GM19463 (cell line): ENCODE data around the gene FBXW5.

Experiments
- ATAC-seq: cut with Tn5 transposase; IDR thresholded peaks from one replicate; pipeline ENCODE4 v1.9.1; 2021; ENCODE audit warnings: mild to moderate bottlenecking, moderate library complexity; ENCODE audit not compliant: unreplicated experiment

FBXW5 gene

GRCh38 chr9:136949817-136950655 lies 5.5 kb upstream of the FBXW5 start:
- ATAC-seq, result peak; percentile 96

- ATAC-seq, result no peak
Measured at GRCh38 chr9:136949239-136949816, 4.8 kb upstream of the FBXW5 start.

- no peak for ATAC-seq
Measured at GRCh38 chr9:136947955-136948510, 3.5 kb upstream of the FBXW5 start.

DNA sequence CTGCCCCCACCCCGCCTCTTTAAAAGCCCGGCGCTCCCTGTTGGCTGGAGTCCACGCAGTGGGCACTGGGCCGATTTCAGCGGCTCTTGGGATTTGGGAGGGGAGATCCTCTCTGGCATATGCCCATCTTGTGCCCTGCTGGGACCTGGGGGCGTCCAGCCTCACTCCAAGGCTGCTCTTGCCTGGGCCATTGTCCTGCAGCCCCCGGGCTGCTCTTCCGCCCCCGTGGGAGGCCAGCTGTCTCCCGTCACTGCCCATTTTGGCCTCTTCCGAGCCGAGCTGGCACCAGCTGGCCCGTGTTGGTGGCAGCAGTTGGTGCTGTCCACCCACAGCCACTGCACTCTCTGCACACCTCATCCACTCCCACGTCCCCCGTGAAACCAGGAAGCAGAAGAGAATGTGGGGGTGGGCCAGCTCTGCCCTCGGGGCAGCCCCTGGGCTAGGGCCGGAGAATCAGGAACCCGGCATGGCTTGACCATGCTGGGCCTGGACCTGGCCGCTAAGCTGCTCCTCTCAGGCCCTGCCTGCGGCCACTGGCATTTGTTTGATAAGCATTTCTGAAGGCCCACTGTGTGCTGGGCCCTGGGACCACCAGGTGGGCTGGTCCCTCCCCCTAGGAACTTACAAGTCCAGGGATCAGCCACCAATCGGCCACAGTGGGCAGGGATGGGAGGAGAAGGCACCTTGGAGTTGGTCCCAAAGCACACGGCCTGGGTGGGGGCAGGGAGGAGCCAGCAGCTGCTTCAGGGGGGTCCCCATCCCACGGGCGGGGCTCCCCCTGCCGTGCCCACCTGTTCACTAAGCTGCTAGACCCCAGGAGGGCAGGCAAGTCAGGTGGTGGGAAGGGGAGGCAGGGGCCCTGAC lies 2.7 kb upstream of the FBXW5 start:
- ATAC-seq, result no peak

DNA sequence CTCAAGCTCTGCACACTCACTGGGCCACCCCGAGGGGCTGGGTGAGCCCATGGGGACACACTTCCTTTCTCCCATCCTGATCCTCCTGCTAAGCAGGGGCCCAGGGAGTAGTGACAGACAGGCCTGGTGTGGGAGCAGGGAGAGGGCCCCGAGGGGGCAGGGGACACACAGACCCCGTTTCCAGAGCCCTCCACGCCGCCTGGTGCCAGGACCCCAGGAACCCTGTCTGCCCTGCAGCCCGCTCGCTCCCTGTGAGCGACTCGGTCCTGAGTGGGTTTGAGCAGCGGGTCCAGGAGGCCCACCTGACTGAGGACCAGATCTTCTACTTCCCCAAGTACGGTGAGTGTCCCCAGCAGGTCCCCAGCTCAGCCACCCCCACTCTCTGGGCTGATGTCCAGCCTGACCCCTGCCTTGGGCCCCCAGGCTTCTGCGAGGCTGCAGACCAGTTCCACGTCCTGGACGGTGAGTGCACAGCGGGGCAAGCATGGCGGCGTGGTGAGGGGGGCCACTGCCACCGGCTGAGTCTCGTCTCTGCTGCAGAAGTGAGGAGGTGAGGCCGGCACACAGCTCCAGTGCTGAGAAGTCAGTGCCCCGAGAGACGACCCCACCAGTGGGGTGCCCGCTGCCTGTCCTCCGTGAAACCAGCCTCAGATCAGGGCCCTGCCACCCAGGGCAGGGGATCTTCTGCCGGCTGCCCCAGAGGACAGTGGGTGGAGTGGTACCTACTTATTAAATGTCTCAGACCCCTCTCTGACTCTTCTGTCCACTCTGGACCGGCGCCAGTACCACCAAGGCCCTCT lies 1.9 kb upstream of the FBXW5 start:
- ATAC-seq, result no peak

DNA sequence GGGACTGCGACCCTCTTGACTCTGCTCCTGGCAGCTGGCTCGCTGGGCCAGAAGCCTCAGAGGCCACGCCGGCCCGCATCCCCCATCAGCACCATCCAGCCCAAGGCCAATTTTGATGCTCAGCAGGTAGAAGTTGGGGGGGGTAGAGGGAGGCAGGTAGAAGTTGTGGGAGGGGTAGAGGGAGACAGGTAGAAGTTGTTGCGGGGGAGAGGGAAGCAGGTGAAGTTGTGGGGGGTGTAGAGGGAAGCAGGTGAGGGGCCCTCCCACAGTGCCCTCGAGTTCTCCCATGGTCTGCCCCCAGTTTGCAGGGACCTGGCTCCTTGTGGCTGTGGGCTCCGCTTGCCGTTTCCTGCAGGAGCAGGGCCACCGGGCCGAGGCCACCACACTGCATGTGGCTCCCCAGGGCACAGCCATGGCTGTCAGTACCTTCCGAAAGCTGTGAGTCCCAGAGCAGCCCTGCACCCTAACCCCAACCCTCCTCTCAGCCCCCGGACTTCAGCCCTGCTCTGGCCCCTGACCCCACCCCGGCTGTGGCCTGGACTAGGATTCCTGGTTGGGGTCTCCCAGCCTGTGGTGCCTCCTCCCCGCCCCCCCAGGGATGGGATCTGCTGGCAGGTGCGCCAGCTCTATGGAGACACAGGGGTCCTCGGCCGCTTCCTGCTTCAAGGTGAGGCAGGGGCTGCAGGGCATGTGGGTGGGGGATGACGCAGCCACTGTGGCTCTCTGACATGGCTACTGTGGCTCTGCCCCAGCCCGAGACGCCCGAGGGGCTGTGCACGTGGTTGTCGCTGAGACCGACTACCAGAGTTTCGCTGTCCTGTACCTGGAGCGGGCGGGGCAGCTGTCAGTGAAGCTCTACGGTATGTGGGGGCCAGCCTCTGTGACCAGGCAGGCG lies 1.0 kb upstream of the FBXW5 start:
- ATAC-seq, result no peak

- peak; percentile 40 for ATAC-seq
Measured at GRCh38 chr9:136944212-136944518, 373 bp downstream of the FBXW5 start.

- ATAC-seq, result peak; percentile 9
Measured at GRCh38 chr9:136943291-136944211, 987 bp downstream of the FBXW5 start.

DNA sequence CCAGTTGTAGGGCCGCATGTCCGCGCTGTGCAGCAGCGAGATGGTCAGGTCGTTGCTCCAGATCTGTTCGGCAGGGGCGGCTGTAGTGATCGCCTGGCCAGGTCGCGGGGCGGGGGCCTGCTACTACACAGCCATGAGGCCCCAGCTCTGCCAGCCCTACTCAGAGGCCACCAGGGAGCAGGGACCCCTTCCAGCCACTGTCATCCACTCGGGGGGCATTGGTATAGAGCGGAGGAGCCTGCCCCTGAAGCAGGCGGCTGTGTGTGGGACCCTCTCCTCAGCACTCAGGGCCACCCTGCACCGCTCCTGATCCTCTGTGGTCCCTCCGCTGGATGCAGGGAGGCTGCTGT lies 1.7 kb downstream of the FBXW5 start:
- ATAC-seq, result no peak

DNA sequence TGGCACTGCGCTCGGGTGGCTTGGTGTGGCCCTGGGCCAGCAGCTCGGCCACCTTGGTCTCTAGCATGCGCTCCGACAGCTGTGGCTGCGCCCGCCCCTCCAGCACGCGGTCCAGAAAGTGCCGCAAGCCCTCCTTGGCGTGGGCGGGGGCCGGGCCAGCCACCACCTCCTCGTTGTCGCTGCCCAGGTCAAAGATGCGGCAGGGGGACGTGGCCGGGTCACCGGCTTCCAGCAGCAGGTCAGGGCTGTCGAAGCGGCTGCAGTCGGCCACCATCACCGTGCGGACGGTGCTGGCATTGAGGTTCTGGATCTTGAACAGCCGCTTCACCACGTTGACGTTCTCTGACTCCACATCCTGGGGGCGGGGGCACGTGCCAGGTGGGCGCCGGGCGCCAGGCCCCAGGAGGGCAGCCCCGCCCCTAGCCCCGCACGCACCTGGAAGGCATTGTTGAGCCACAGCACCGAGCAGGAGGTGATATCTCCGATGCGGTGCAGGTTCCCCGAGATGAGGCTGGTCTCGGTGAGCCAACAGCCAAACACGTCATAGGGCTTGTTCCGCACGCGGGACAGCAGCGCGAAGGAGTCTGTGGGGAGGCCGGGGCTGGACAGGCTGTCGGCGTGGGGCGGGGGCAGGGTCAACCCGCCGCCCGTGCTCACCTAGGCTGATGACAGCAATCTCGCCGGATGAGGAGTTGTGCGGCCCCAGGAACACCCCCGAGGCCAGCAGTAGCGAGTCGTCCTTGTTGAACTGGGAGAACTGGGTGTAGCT lies 2.2 kb downstream of the FBXW5 start:
- ATAC-seq, result no peak

GRCh38 chr9:136941231-136942111 lies 3.1 kb downstream of the FBXW5 start:
- no peak for ATAC-seq

GRCh38 chr9:136940526-136941230 lies 3.9 kb downstream of the FBXW5 start:
- ATAC-seq, result no peak

- ATAC-seq, result no peak
Measured at GRCh38 chr9:136939996-136940525, 4.5 kb downstream of the FBXW5 start.

DNA sequence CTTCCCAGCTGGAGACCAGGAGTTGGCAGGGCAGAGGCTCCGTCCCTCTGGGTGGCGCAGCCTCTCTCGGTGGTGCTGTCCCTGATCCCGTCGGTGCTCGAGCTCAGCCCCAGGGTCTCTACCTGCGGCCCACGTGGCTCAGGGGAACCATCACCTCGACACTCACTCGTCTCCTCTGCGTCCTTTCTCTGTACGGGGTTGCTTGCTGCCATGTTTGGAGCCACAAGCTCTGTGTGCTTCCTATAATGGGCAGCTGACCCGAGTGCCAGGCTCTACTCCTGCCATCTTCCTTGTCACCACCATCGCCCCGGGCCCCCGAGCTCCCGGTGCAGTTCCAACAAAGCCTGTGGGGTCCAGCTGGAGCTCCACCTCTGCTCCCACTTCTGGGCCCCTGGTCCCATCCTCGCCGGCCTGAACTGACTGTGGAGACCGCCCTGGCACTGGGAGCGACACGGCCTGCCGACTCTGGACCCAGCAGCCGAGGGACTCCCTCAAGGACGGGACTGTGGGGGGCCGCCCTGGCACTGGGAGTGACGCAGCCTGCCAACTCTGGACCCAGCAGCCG lies 5.0 kb downstream of the FBXW5 start:
- no peak for ATAC-seq

- ATAC-seq, result no peak
Measured at GRCh38 chr9:136937186-136938001, 7.1 kb downstream of the FBXW5 start.
